GM13976 (cell line): Measurements from ENCODE around the gene GALR2.
"Not testable (repeated sequence)": the region's sequence is repeated elsewhere in the genome, so short reads cannot be mapped to it uniquely, and the experiment has no call there.

ENCODE experiments used
- DNase-seq: peaks from one replicate; pipeline ENCODE4 v3.0.0; 2012; ENCODE audit warnings: low spot score
- in situ Hi-C: fragments of 300-500 bp; cut with MboI; formaldehyde crosslinking; loops from one replicate; pipeline ENCODE4 v1.12.0; 2022; ENCODE audit warnings: low sequenced_read_pairs, mixed read lengths, inconsistent platforms; ENCODE audit not compliant: unreplicated experiment
- TF ChIP-seq, protein P1 (sequence below): IDR thresholded peaks from 2 replicates; pipeline ENCODE4 v1.5.1; 2012; ENCODE audit warnings: borderline replicate concordance, mild to moderate bottlenecking; ENCODE audit not compliant: insufficient read depth; ENCODE audit errors: extremely low read depth, missing control alignments, control extremely low read depth

Gene GALR2

DNA sequence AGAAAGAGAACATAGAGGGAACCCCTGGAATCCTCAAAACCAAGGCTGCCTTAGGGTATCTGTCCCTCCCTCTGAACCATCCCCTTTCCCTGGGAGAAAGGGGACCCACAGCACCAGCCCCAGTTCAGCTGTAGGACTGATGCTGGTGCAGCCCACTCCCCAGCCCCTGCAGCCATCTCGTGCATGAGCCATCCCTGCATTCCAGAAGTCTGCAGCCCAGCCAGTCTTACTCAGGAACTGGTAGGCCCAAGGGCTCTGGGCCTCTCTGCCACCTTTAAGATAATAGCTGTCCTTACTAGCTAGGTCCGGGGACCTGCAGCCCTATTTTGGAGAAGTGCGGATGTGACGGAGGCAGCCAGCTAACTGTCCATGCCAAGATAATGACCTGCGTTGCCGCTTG lies 41.4 kb upstream of the GALR2 start:
- in situ Hi-C loops, result no loop called here
- TF ChIP-seq, protein P1, sequence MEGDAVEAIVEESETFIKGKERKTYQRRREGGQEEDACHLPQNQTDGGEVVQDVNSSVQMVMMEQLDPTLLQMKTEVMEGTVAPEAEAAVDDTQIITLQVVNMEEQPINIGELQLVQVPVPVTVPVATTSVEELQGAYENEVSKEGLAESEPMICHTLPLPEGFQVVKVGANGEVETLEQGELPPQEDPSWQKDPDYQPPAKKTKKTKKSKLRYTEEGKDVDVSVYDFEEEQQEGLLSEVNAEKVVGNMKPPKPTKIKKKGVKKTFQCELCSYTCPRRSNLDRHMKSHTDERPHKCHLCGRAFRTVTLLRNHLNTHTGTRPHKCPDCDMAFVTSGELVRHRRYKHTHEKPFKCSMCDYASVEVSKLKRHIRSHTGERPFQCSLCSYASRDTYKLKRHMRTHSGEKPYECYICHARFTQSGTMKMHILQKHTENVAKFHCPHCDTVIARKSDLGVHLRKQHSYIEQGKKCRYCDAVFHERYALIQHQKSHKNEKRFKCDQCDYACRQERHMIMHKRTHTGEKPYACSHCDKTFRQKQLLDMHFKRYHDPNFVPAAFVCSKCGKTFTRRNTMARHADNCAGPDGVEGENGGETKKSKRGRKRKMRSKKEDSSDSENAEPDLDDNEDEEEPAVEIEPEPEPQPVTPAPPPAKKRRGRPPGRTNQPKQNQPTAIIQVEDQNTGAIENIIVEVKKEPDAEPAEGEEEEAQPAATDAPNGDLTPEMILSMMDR, result no peak

DNA sequence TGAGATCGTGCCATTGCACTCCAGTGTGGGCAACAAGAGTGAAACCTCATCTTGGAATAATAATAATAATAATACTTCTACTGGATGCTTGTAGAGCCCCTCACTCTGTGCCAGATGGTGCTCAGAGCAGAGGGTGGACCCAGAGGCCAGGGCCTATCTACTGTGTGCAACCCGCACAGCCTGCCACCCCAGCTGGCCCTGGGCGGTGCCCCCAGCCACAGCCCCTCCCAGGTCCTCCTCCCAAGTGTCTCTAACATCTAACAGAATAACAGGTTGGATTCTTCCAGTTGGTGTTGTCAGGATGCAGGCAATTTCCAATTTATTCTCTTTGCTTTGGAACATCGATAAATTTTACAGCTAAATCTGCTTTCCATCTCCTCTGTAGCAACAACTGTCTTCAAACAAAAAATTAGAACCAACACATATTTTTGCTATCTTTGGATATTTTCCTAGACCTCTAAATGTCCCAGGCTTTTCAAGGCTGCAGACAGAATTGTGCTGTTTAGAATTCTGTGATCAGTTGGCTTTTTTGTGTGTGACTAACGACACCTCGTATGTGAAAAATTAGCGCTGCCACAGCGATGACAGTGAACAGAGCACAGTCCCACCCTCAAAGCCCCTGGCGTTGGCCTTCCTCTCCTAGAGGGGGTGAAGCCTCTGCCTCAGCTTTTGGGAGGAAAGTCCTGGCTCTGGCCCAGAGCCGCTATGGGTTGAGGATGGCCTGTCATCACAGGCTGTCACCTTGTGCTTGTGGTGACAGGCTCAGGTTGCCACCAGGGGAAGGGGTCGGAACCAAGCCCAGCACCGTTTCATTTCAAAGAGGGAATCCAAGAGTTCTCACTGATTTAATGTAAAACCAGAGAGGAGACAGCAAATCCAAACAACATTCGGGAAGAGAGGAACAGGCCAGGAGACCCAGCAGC lies 39.9 kb upstream of the GALR2 start:
- DNase-seq, result no peak
- TF ChIP-seq, protein P1, result no peak
- in situ Hi-C loops, result no loop called here

More for the DNA sequence above, 41.4 kb upstream of the GALR2 start:
- DNase-seq, result no peak

DNA sequence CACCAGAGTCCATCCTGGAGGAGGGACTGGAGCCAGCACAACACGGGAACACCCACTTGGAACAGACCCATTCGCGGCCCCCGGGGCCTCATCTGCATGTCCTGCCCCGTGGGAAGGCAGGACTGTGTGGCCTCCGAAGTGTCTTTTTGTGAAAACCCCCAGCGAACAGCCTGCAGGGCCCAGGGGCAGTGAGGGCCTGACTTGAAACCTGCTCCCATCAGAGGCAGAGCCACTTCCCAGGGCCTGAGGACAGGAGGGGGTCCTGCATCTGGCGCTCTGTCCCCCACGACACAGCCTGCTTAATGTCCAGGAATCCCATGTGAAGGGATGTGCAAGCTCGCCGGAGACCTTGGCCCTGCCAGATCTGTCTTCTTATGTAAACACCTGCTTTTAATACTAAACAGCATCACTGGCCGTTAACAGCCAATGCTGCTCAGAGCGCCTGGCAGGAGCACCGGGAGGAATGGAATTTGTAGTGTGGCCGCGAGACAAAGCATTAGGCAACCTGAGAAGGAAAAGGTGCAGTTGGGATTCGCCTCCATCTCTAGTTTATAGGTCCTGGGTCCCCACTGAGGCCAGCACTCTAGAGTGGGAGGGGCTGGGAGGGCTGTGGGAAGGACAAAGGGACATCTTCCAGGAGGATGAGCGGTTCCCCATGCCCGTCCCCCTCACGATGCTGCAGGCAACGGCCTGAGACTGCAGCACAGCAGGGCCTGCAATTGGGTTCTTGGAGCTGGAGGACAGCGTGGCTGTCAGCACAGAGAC lies 37.9 kb upstream of the GALR2 start:
- in situ Hi-C loops, result no loop called here
- TF ChIP-seq, protein P1, result no peak
- no peak for DNase-seq

DNA sequence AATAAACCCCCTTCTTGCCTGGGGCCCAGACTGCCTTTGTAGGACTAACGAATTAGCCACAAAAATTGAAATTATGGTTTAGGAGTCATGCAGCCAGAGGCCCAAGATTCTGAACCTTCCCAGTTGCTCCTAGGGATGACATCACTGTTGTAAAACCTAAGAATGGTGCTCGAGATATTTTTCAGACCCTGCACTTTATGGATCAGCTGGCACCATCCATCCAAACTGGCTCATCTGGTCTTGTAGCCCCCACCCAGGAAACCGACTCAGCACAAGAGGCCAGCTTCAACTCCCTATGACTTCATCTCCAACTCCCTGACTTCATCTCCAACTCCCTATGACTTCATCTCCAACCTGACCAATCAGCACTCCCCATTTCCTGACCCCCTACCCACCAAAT lies 36.5 kb upstream of the GALR2 start:
- TF ChIP-seq, protein P1, result no peak
- in situ Hi-C loops, result no loop called here

GRCh38 chr17:76039121-76039520 lies 35.5 kb upstream of the GALR2 start:
- DNase-seq, result no peak
- in situ Hi-C loops, result no loop called here
- TF ChIP-seq, protein P1, result no peak

More for the DNA sequence above, 36.5 kb upstream of the GALR2 start:
- DNase-seq, result no peak

GRCh38 chr17:76040376-76040775 lies 34.2 kb upstream of the GALR2 start:
- TF ChIP-seq, protein P1, result no peak
- no peak for DNase-seq
- in situ Hi-C loops, result no loop called here

DNA sequence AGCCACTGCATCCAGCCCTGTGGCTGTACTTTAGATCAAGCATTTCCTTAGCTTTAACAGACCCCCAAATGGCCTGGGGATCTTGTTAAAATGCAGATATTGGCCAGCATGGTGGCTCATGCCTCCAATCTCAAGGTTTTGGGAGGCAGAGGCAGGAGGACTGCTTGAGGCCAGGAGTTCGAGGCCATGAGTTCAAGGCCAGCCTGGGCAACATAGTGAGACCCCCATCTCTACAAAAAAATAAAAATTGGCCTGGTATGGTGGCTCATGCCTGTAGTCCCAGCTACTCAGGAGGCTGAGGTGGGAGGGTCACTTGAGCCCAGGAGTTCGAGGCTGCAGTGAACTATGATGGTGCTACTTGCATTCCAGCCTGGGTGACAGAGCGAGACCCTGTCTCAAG lies 31.7 kb upstream of the GALR2 start:
- in situ Hi-C loops, result not testable (repeated sequence)

DNA sequence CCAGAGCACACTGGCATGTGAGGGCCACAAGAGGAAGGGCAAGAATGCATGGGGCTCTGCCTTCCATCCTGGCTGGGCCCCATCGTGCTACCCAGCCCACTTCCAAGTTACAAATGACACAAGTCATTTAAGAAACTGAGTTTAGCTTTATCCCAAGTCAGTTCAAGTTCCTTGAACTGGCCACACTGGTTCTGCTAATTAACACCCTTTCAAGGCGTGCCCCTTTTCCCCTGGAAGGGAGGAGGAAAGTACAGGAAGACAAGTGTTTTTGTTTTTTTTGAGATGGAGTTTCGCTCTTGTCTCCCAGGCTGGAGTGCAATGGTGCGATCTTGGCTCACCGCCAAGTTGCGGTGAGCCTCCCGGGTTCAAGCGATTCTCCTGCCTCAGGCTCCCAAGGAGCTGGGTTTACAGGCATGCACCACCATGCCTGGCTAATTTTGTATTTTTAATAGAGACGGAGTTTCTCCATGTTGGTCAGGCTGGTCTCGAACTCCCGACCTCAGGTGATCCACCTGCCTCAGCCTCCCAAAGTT lies 30.0 kb upstream of the GALR2 start:
- in situ Hi-C loops, DNase-seq: not testable (repeated sequence)

More for the DNA sequence above, 31.7 kb upstream of the GALR2 start:
- DNase-seq, result not testable (repeated sequence)
